GM19240 (cell line): ENCODE measurements around the gene RNF26.

ENCODE experiments used
- DNase-seq: peaks from one replicate; pipeline ENCODE4 v3.0.0; 2011; ENCODE audit warnings: low spot score; ENCODE audit not compliant: insufficient read length

RNF26 gene

DNA sequence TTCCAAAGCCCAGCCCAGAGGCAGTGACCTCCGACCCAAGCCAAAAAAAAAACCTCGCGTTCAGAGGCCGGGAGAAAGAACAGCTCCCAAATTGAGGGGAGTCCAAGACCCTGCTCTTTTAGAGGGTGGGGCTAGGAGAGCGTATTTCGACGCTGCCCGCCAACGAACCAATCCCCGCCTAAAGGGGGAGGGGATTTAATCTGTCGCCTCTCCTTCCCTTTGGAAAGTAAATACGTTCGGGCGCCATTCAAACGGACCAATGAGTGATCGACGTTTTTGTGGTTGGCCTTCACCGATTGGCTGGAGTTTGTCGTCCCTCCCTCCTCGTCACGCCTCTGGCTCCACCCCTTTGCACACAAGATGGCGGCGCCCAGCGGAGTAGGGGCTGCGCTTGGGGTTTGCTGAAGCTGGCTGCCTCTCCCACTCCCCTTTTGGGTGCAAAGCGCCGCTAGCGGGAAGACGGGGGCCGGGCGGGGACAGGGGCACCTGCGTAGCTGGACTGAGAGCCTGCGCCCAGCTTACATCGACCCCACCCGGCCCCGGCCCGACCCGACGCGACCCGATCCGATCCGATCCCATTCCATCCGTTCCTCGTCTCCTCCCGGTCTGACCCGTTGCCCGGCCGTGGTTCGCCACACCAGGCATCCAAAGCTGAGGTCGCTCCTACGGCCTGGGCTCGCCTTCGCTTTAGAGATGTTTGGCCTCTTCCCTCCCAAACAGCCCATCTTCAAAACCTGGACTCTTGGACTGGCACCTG is at the start of gene RNF26:
Gene RNF26, plus strand, starts transcription at position 354 of the 757 bp plus-strand sequence. CDS start 596 bp downstream, outside the sequence.
- peak; percentile 99 for DNase-seq

DNA sequence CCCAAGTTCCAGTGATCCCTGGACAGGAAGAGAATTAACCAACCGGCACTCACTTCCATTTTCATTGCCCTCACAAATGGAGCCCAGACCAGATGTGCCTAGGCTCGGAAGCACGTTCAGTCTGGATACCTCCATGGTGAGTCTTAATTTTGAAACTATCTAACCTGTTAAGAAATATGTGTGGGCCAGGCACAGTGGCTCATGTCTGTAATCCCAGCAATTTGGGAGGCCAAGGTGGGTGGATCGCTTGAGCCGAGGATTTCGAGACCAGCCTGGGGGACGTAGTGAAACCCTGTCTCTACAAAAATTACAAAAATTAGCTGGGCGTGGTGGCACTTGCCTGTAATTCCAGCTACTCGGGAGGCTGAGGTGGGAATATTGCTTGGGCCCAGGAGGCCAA is 48.9 kb upstream of the RNF26 start:
- DNase-seq: no peak

GRCh38 chr11:119288219-119288618 is 46.1 kb upstream of the RNF26 start:
- DNase-seq: no peak

DNA sequence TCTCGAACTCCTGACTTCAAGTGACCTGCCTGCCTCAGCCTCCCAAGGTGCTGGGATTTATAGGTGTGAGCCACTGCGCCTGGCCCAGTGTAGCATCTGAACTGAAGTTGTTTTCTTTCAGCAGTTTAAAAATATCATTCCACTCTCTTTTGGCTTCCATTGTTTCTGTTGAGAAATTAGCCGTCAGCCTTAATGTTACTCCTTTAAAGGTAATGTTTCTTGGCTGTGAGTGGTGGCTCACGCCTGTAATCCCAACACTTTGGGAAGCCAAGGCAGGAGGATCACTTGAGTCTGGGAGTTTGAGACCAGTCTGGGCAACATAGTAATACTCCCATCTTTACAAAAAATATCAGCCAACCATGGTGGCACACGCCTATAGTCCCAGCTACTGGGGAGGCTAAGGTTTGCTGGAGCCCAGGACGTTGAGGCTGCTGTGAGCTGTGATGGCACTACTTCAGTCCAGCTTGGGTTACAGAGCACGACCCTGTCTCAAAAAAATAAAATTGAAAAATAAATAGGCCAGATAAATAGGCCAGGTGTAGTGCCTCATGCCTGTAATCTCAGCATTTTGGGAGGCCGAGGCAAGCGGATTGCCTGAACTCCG is 43.3 kb upstream of the RNF26 start:
- DNase-seq: no peak

- no peak for DNase-seq
Observed at GRCh38 chr11:119293461-119293860, 40.9 kb upstream of the RNF26 start.

- DNase-seq: no peak
Observed at GRCh38 chr11:119295178-119295577, 39.1 kb upstream of the RNF26 start.

- no peak for DNase-seq
Observed at GRCh38 chr11:119297938-119298337, 36.4 kb upstream of the RNF26 start.

GRCh38 chr11:119298726-119299125 is 35.6 kb upstream of the RNF26 start:
- DNase-seq: no peak

- DNase-seq: no peak
Observed at GRCh38 chr11:119299416-119299815, 34.9 kb upstream of the RNF26 start.

GRCh38 chr11:119300198-119300964 is 33.9 kb upstream of the RNF26 start:
- no peak for DNase-seq

GRCh38 chr11:119303227-119303718 is 31.1 kb upstream of the RNF26 start:
- DNase-seq: no peak

GRCh38 chr11:119305556-119306372 is 28.6 kb upstream of the RNF26 start:
- no peak for DNase-seq

- DNase-seq: no peak
Observed at GRCh38 chr11:119306373-119306890, 27.9 kb upstream of the RNF26 start.

- no peak for DNase-seq
Observed at GRCh38 chr11:119307219-119307618, 27.1 kb upstream of the RNF26 start.

DNA sequence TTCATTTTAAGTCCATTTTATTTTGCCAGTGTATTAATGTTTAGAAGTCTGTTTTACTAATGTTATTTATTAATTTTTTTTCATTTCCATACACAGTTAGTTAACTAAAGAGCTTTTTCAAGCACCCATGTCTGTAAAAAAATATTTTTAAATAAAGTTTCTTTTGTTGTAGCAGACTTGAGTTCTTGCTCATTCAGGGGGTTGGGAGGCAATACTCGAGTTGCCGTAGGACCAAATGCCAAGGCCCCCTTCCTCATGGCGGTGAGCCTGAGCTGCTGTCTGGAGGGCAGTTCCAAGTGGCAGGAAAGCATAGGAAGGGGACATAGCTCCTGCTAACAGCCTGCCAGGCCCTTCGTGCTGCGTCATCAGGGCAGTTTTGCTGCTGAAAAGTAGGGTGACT is 26.4 kb upstream of the RNF26 start:
- no peak for DNase-seq

DNA sequence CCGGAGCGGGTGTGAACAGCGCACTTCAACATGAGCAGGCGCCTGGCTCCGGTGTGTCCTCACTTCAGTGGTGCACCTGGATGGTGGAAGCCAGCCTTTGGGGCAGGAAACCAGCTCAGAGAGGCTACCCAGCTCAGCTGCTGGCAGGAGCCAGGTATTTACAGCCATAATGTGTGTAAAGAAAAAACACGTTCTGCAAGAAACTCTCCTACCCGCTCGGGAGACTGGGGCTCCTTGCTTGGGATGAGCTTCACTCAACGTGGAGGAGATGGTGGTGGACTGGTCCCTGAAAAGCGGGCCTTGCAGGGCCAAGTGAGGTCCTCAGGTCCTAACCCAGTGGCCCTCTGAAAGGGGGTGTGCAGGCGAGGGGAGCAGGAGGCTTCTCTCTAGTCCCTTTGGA is 24.9 kb upstream of the RNF26 start:
- no peak for DNase-seq

- DNase-seq: no peak
Observed at GRCh38 chr11:119309953-119310681, 24.2 kb upstream of the RNF26 start.

DNA sequence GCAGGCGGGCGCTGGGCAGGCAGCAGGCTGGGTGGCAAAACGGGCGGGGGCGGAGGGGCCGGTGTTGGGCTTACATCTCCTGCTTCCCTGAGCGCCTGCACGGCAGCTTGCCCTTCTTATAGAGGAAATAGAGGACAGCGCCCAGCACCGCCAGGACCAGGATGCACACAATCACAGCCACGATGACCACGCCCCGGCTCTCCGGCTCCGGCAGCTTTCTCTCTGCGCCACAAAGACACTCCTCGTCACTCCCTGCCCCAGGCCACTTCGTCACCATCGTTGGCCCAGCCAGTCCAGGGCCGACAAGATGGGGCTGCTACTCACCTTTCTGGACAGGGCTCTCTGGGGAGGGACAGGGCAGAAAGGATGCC is 23.7 kb upstream of the RNF26 start:
- no peak for DNase-seq

DNA sequence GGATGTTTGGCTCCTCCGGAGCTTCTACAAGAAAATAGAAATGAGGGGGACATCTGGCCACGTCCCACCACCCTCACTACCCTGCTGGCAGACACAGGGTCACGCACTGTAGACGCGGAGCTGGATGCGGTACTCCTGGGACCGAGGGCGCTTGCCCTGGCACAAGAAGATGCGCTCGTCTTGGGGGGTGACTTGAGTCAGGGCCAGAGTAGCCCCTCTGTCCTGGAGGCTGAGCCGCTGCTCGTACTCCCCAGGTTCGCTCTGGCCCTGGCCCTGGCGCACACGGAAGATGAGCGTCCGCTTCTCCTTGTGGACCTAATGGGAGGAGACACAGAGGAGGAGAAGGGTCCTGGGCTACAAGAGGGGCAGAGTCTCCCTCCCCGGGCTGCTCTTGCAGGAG is 19.6 kb upstream of the RNF26 start:
- no peak for DNase-seq
